Spleen (tissue), 11 donors: ENCODE data around the gene MED23. TPM values are rescaled to one million over a fixed set of nuclear protein-coding genes. Genes with fewer than 3 reads are reported as not detected.

Experiments
- DNase-seq: peaks from one replicate; pipeline ENCODE4 v3.0.0-alpha.2; 2020
- H3K27ac ChIP-seq, 8 donors: fragments of 200-600 bp; sonication (generic) in 7 of 8; 1 replicate in 4 of 8; 2 replicates in 4 of 8; pipeline versions ENCODE4 v1.5.0 to v1.8.0; 2016 to 2021; ENCODE audit warnings: inconsistent platforms in 4 of 8, mild to moderate bottlenecking in 4 of 8, moderate library complexity in 1 of 8
- H3K27me3 ChIP-seq, 7 donors: fragments of 200-600 bp; sonication (generic) in 6 of 7; replicated peaks in 1 of 7; 1 replicate in 4 of 7; 2 replicates in 3 of 7; pipeline versions ENCODE4 v1.5.0 to v1.8.0; 2016 to 2021; ENCODE audit warnings: inconsistent platforms in 3 of 7, mild to moderate bottlenecking in 1 of 7
- H3K36me3 ChIP-seq, 6 donors: fragments of 200-600 bp; sonication (generic) in 5 of 6; 1 replicate in 4 of 6; 2 replicates in 2 of 6; pipeline versions ENCODE4 v1.5.0 to v1.8.0; 2016 to 2021; ENCODE audit warnings: inconsistent platforms in 2 of 6
- H3K4me1 ChIP-seq, 6 donors: fragments of 200-600 bp; sonication (generic) in 5 of 6; 1 replicate in 3 of 6; 2 replicates in 3 of 6; pipeline versions ENCODE4 v1.5.0 to v1.8.0; 2016 to 2021; ENCODE audit warnings: inconsistent platforms in 3 of 6
- H3K4me3 ChIP-seq, 8 donors: fragments of 200-600 bp; sonication (generic) in 7 of 8; 1 replicate in 4 of 8; 2 replicates in 4 of 8; pipeline versions ENCODE4 v1.5.0 to v1.8.0; 2016 to 2021; ENCODE audit warnings: inconsistent platforms in 4 of 8, mild to moderate bottlenecking in 4 of 8, moderate library complexity in 2 of 8
- H3K9me3 ChIP-seq, 8 donors: fragments of 200-600 bp; sonication (generic) in 7 of 8; 1 replicate in 4 of 8; 2 replicates in 4 of 8; pipeline versions ENCODE4 v1.5.0 to v1.8.0; 2016 to 2021; ENCODE audit warnings: inconsistent platforms in 4 of 8
- POLR2A ChIP-seq, 3 donors: fragments of 450-650 bp; IDR thresholded peaks; one replicate each; pipeline ENCODE4 v1.5.1; 2017; ENCODE audit warnings: antibody characterized with exemption in 3 of 3, mild to moderate bottlenecking in 1 of 3
- POLR2AphosphoS5 ChIP-seq, 3 donors: sonication (generic); formaldehyde crosslinking; IDR thresholded peaks; one replicate each; pipeline ENCODE4 v1.5.1; 2017; ENCODE audit warnings: antibody characterized with exemption in 3 of 3
- WGBS, 5 donors: extraction: QIAGEN DNeasy Blood & Tissue Kit in 3 of 5; methylation state at CpG; one replicate each; pipeline versions ENCODE4 v1.1.5 to v1.1.7; 2013 to 2018; 5-methylcytosine and 5-hydroxymethylcytosine counted together
- intact Hi-C: fragments of 100-400 bp; cut with DNase I; formaldehyde crosslinking; loops from one replicate; pipeline ENCODE4 v1.15.0; 2023; ENCODE audit warnings: low total_unique reads
- polyA plus RNA-seq, 3 donors: library from polyadenylated mRNA; stranded (reverse); fragments of 200-250 nt; gene quantifications; one replicate each; pipeline ENCODE4 v1.2.1, GENCODE V29; 2013
- total RNA-seq, 7 donors: library from RNA; depleted of rRNA in 3 of 7; stranded (reverse); fragments of >200 nt in 3 of 7; fragmentation: NEBNext Ultra II Directional in 4 of 7; extraction: Animal tissue kit (Norgen Biotek cat#: 25700) in 4 of 7; gene quantifications; one replicate each; pipeline versions ENCODE4 v1.1.0 to v1.2.1, GENCODE V29; 2016 to 2021
- TF ChIP-seq, protein P1 (sequence below), 11 experiments: fragments of 200-600 bp in 7 of 11; fragments of 450-650 bp in 4 of 11; sonication (generic) in 4 of 11; IDR thresholded peaks in 8 of 11; conservative IDR thresholded peaks in 3 of 11; 1 replicate in 7 of 11; 2 replicates in 4 of 11; pipeline versions ENCODE4 v1.4.0 to v1.8.0; 2016 to 2021; ENCODE audit warnings: antibody characterized with exemption in 11 of 11, inconsistent platforms in 4 of 11, mild to moderate bottlenecking in 1 of 11
- donor health status: healthy with polysubstance abuse.
- donor health status: DM: no; HTN: no; CAD: no; lungs with moderate emphysema.
- donor health status: DM: no; HTN: no; CAD: no.
- donor health status: Bipolar disorder and iron deficiency.
- donor health status: healthy.
- donor health status: DM: no; HTN: no; CAD: no.
- donor health status: DM: yes; HTN: yes; CAD: no.

The MED23 gene
- total and polyA plus RNA-seq, 10 donors, result 15.3 to 52.6 (median 37.7) TPM

DNA sequence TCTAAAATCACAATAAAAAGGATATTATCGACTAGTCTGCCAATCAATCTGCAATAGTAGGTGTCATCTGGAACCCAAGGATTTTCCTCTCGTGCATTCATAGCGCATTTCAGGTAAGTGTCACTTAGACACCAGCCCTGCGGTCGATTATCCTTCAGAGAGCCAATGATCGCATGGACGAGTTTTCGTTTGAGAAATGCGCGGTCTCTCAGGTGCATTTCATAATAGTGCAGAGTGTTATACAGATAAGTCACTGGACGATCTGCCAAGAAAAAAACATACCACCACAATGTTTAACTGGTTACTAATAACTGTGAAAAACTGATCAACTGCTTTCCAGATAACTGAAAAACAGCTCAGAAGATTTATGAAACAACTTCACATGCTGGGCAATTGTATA, 34.0 kb downstream of the MED23 start:
- Histone ChIP-seq H3K9me3 (no peaks in the 10 kb centered on the region), H3K4me3 (no peak overlapping the region), H3K27me3 (no peaks in the 10 kb centered on the region), H3K4me1 (no peaks in the 10 kb centered on the region), H3K36me3 (peaks cover 5 to 100% (median 96%) of the 10 kb centered on the region in 6 donors), H3K27ac (no peak overlapping the region)
- DNase-seq, result no peak
- 96 to 97% (median 97%) methylated on average over 11 of the region's 11 CpGs for WGBS, 5 donors
- TF ChIP-seq, protein P1, sequence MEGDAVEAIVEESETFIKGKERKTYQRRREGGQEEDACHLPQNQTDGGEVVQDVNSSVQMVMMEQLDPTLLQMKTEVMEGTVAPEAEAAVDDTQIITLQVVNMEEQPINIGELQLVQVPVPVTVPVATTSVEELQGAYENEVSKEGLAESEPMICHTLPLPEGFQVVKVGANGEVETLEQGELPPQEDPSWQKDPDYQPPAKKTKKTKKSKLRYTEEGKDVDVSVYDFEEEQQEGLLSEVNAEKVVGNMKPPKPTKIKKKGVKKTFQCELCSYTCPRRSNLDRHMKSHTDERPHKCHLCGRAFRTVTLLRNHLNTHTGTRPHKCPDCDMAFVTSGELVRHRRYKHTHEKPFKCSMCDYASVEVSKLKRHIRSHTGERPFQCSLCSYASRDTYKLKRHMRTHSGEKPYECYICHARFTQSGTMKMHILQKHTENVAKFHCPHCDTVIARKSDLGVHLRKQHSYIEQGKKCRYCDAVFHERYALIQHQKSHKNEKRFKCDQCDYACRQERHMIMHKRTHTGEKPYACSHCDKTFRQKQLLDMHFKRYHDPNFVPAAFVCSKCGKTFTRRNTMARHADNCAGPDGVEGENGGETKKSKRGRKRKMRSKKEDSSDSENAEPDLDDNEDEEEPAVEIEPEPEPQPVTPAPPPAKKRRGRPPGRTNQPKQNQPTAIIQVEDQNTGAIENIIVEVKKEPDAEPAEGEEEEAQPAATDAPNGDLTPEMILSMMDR (IDR thresholded peaks at IDR 0.05 in 8 of 11, conservative IDR thresholded peaks at IDR 0.05 in 3 of 11), result no peak
- no peak for TF ChIP-seq POLR2AphosphoS5 (IDR thresholded peaks at IDR 0.05)
- intact Hi-C loops, result no loop called here

DNA sequence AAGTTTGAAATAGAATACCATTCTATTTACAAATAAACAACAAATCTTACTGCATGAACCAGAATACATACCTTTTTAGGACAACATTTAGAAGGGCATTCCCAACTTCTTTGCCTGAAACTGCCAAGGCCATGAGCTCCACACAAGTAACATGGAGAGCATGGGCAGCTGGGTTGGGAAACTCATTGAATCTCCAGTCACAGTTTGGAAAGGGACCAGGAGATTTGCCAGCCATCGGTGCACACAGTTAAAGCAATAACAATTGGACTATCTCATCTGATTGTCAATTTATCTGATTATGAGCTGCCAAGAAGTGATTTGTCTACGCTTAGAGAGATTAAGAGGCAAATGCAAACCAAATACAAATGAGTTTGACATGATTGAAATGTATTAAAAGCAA, 35.1 kb downstream of the MED23 start:
- DNase-seq, result no peak
- Histone ChIP-seq H3K27ac (no peak overlapping the region), H3K9me3 (no peaks in the 10 kb centered on the region), H3K4me3 (no peak overlapping the region), H3K36me3 (peaks cover 5 to 100% (median 95%) of the 10 kb centered on the region in 6 donors), H3K27me3 (no peaks in the 10 kb centered on the region), H3K4me1 (no peaks in the 10 kb centered on the region)
- intact Hi-C loops, result no loop called here
- whole genome bisulfite sequencing, 5 donors, result 89 to 99% (median 96%) methylated on average over 2 of the region's 2 CpGs
- TF ChIP-seq POLR2AphosphoS5 (IDR thresholded peaks at IDR 0.05) (no peak), POLR2A (IDR thresholded peaks at IDR 0.05) (no peak)
- TF ChIP-seq, protein P1 (IDR thresholded peaks at IDR 0.05 in 8 of 11, conservative IDR thresholded peaks at IDR 0.05 in 3 of 11), result no peak

DNA sequence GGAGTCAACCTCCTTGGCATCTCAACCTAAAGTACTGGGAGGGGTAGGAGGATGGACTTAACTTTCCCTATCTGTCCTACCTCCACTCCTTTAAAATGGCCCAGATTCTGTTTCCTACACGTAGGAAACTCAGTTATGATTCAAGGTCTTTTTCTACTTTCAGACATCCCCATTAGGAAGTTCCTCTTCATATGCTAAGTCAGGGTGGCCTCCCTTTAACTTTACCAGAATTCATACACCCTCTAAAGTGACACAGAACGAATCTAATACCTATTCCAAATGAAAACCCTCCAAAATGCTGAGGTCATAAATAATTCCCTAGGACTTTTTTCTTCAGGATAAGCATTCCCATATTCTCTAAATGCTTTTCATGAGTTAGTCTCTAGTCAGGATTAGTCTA, 39.4 kb downstream of the MED23 start:
- H3K27ac ChIP-seq, result no peak overlapping the region
- TF ChIP-seq POLR2AphosphoS5 (IDR thresholded peaks at IDR 0.05) (no peak), POLR2A (IDR thresholded peaks at IDR 0.05) (no peak)
- TF ChIP-seq, protein P1 (IDR thresholded peaks at IDR 0.05 in 8 of 11, conservative IDR thresholded peaks at IDR 0.05 in 3 of 11), result no peak
- 63 to 85% (median 71%) methylated on average over 2 of the region's 2 CpGs for WGBS, 5 donors
- H3K9me3 ChIP-seq, result no peaks in the 10 kb centered on the region
- intact Hi-C loops, result no loop called here
- H3K27me3 ChIP-seq, result no peaks in the 10 kb centered on the region
- H3K4me1 ChIP-seq, result no peaks in the 10 kb centered on the region
- H3K4me3 ChIP-seq, result no peak overlapping the region
- peaks cover 0 to 100% (median 91%) of the 10 kb centered on the region in 6 donors for H3K36me3 ChIP-seq
- DNase-seq, result no peak

DNA sequence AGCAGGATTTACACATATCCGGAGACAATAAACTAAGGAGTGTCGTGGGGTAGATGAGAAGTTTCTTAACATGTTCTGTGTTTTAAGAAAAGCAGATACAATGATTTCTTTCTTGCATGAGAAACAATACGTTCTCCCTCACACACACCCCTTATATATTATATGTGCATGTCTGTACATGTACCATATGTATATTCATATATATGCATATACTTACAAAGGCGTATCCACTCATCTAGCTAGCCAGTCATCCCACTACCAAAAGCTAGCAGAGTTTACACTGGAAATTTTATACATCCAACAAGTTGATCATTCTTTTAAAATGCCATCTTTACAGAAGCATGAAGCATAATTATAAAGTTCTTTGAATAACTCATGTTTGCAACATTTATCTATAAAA, 40.1 kb downstream of the MED23 start:
- no peaks in the 10 kb centered on the region for H3K4me1 ChIP-seq
- no peak for DNase-seq
- H3K36me3 ChIP-seq, result peaks cover 0 to 100% (median 92%) of the 10 kb centered on the region in 6 donors
- H3K27ac ChIP-seq, result no peak overlapping the region
- intact Hi-C loops, result no loop called here
- H3K9me3 ChIP-seq, result no peaks in the 10 kb centered on the region
- no peaks in the 10 kb centered on the region for H3K27me3 ChIP-seq
- WGBS, 5 donors, result 95 to 99% (median 98%) methylated on average over 4 of the region's 4 CpGs
- no peak overlapping the region for H3K4me3 ChIP-seq
- TF ChIP-seq POLR2A (IDR thresholded peaks at IDR 0.05) (no peak), POLR2AphosphoS5 (IDR thresholded peaks at IDR 0.05) (no peak)
- TF ChIP-seq, protein P1 (IDR thresholded peaks at IDR 0.05 in 8 of 11, conservative IDR thresholded peaks at IDR 0.05 in 3 of 11), result no peak
